D721Med (cell line): ENCODE data around the gene HSPA9.

Source experiments
- DNase-seq: peaks from one replicate; pipeline ENCODE4 v3.0.0; 2011; ENCODE audit warnings: low spot score; ENCODE audit not compliant: insufficient read length
- FAIRE-seq: peaks from 2 replicates; lab custom pipeline; 2011; peaks lifted over from hg19 to GRCh38; lab: Jason Lieb, UNC
- CTCF ChIP-seq: IDR thresholded peaks from 2 replicates; pipeline ENCODE4 v1.5.1; 2012; ENCODE audit warnings: mild to moderate bottlenecking, control low read depth; ENCODE audit not compliant: insufficient read depth; ENCODE audit errors: missing control alignments

The HSPA9 gene

GRCh38 chr5:138529812-138530211 lies 45.4 kb downstream of the HSPA9 start:
- FAIRE-seq (no peak), DNase-seq (no peak)
- TF ChIP-seq CTCF, result no peak

GRCh38 chr5:138528744-138529469 lies 46.3 kb downstream of the HSPA9 start:
- no peak for TF ChIP-seq CTCF
- DNase-seq (no peak), FAIRE-seq (no peak)

GRCh38 chr5:138528208-138528607 lies 47.0 kb downstream of the HSPA9 start:
- FAIRE-seq (no peak), DNase-seq (no peak)
- TF ChIP-seq CTCF, result no peak

GRCh38 chr5:138527170-138527569 lies 48.0 kb downstream of the HSPA9 start:
- no peak for FAIRE-seq

GRCh38 chr5:138523406-138523805 lies 51.8 kb downstream of the HSPA9 start:
- TF ChIP-seq CTCF, result no peak
- DNase-seq, result no peak
- no peak for FAIRE-seq

More at GRCh38 chr5:138527170-138527569, 48.0 kb downstream of the HSPA9 start:
- TF ChIP-seq CTCF, result no peak
- DNase-seq, result no peak

GRCh38 chr5:138520971-138521370 lies 54.2 kb downstream of the HSPA9 start:
- TF ChIP-seq CTCF, result no peak
- no peak for FAIRE-seq
- DNase-seq, result no peak

- TF ChIP-seq CTCF, result no peak
- DNase-seq, result no peak
- no peak for FAIRE-seq
Measured at GRCh38 chr5:138517437-138517836, 57.8 kb downstream of the HSPA9 start.
